IPS-18c (cell line): ENCODE measurements around the gene PPP5C.
"Not testable (repeated sequence)": the region's sequence is repeated elsewhere in the genome, so short reads cannot be mapped to it uniquely, and the experiment has no call there.

ENCODE experiments used
- H3K4me3 ChIP-seq: 2 replicates; pipeline ENCODE4 v1.7.0; 2013; ENCODE audit warnings: low read depth, mild to moderate bottlenecking, low read length, moderate library complexity; ENCODE audit not compliant: insufficient read depth
- H3K9me3 ChIP-seq: one replicate; pipeline ENCODE4 v1.6.1; 2013; ENCODE audit warnings: mild to moderate bottlenecking, low read length, moderate library complexity; ENCODE audit not compliant: control insufficient read depth, insufficient read depth

PPP5C gene

DNA sequence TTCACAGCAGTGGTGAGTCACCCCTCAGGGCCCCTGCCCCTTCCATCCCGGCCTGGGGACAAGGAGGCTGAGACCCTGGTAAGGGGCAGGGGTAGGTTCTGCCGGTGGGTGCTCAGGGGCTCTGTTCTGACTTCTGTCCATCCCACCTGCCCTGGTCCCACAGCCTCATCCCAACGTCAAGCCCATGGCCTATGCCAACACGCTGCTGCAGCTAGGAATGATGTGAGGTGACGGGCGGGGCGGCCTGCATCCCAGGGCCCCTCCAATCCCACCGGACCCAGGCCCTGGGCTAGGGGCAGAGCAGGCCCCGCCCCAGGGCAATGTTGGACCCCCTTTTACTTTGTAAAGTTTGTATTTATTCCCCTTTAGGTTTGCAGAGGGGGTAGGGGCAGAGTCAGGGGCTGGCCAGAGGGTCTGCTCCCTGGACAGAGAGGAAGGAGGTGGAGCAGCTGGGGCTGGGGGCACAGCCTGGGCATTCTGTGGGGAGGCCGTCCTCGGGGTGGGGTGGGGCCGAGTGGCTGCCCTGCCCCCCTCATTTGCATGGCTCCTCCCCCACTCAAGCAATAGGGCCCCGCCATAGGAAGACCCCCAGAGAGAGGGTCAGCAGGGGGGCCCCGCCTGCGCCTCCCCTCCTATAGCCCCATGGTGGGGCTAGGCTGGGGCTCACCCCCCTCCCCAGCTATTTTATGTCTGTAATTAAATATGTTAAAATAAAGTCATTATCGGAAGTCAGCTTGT lies 43.4 kb downstream of the PPP5C start:
- Histone ChIP-seq H3K4me3 (no peak overlapping the region), H3K9me3 (peaks cover 2% of the 10 kb centered on the region)

DNA sequence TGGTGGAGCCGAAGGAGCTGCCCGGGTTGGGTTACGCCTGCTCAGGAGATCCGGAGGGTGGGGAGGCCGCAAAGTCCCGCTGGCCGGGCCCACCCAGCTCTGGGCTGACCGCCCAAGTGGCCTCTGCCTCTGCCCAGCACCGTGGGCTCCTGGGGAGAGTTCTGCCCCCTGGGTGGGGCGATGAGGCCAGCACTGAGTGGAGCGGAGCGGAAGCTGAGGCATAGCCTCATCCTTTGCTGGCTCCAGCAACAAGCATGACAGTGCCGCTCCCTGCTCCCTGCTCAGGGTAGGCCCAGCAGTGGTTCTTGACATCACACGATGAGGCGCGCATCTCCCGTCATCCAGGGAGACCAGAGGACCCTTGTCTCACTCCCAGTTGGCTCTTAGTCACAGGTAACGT lies 44.0 kb downstream of the PPP5C start:
- H3K4me3 ChIP-seq, result no peak overlapping the region
- peaks cover 2% of the 10 kb centered on the region for H3K9me3 ChIP-seq

DNA sequence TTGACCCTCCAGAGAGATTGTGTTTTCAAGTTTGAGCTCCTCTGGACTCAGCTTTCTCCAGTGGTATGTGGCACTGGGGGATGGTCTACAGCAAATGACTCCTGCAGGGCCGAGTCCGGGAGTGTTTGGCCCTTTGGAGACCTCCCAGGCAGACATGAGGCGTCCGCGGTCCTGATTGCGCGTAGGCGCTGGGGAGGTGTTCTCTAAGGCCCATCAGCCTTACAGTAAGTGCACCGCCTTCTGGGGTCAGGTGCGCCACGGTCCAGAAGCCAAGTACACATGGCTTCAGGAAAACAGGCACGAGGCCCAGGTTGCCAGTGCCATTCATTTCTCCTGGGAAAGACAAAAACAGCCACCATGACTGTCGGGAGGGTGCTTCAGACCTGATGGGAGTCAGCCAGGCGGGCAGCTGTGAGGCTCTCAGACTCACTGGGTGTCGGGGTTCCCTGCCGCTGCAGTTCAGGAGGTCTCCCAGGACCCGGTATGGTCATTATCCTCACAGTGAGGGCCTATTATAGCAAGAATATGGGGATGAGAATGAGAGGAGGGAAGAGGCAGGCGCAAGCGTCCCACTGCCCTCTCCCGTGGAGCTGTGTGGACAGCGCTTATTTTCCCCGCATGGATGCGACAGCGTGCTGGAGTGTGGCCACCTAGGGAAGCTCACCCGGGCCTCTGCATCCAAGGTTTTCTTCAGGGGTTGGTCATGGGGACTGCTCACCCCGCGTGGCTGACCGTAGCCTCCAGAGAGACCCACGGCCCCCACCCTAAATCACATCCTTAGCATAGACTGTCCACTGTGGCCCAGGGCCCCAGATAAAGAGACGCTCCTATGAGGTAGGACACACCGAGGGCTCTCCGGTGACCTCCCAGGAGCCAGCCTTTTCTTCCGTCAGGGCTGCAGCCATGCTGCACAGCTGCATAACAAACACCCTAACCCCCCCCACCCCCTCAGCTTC lies 44.7 kb downstream of the PPP5C start:
- Histone ChIP-seq H3K9me3 (peaks cover 4% of the 10 kb centered on the region), H3K4me3 (no peak overlapping the region)

DNA sequence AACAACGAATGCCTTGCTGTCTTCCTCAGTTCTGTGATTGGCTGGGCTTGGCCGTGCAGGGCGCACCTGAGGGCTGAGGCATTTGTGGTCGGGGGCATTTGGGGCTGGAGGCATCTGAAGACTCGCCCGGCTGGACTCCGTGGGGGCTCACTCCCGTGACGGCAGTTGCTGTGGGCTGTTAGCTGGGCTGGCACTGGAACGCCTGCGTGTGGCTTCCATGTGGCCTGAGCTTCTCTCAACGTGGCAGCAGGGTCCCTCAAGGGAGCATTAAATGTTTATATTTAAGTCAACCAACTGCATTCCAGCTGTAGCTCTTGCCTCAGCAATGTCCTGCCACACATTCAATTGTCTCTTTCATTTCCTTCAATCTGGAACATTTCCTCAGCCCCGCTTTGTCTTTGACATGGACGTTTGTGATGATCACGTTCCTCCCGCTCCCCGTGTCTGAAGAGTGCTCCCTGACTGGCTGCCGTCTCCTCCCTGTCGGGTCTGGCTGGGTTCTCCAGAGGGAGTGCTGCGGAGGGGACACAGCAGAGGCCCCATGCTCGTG lies 45.4 kb downstream of the PPP5C start:
- H3K9me3 ChIP-seq, result peaks cover 4% of the 10 kb centered on the region
- no peak overlapping the region for H3K4me3 ChIP-seq

DNA sequence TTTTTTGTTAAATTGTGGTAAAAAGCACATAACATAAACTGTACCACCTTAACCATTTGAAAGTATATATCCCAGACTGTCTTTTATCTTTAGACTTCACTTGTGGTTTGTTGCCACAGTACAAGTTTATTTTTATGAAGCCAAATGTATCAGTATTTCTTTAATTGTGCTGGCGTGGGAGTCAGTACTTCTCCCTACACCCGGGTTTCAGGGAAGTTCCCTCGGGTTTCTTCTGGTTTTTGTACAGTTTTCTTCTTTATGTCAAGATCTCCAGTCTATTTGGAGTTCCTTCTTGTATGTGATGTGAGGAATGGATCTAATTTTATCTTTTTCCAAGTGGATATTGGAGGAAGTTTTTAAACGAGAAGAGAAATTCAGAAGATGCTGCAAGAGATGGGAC lies 46.0 kb downstream of the PPP5C start:
- Histone ChIP-seq H3K9me3 (peaks cover 4% of the 10 kb centered on the region), H3K4me3 (no peak overlapping the region)

DNA sequence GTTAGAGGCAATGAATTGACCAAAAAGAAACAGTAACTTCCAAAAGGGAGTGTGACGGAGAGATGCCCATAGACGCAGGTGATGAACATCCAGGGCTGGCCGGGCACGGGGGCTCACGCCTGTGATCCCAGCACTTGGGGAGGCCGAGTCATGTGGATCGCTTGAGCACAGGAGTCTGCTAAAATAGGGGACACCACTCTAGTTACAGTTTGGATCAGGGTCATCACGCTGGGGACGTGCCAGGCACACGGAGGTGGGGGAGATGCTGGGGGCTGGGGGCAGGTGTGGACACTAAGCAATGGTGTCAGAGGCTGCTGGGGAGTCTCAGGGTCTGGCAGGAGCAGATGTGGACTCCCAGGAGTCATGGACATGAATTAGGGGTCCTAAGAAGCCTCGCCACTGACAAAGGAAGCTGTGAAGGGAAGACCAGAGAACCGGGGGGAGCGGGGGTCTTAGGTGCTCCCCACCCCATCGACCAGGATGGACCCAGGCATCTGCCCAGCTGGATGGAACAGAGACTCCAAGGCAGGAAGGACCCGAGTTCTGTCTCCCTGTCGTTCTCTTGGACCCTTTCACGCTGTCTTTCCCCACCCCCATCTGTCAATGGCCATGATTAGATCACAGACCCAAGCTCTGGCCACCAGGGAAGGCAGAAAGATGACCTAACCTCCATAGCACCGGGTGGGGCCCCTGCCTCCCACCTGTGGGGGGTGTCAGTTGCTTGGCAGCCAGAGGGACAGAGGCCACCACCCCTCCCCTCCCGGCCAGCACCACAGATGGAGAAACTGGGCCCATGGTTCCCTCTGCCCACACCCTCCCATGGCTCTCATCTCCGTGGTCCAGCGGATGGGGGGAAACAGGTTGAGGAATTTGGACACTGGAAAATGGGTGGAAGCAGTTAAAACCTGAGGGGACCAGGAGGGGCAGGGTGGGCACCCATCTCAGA lies 46.8 kb downstream of the PPP5C start:
- no peak overlapping the region for H3K4me3 ChIP-seq
- peaks cover 4% of the 10 kb centered on the region for H3K9me3 ChIP-seq

DNA sequence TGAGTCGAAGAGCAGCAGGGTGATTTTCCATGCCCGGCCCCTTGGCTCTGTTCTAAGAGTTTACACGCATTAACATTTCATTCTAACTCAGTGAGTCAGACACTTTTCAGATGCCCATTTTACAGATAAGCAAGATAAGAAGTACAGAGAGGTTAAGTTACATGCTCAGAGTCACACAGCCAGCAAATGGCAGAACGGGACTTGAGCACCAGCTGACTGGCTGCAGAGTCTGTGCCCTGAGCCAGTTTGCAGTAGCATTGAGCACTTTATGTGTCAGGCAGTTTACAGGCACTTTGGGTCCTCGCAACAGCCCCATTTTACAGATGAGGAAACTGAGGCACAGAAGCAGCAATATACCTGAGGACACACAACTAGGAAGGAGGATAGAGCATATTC lies 47.5 kb downstream of the PPP5C start:
- no peak overlapping the region for H3K4me3 ChIP-seq
- peaks cover 4% of the 10 kb centered on the region for H3K9me3 ChIP-seq

DNA sequence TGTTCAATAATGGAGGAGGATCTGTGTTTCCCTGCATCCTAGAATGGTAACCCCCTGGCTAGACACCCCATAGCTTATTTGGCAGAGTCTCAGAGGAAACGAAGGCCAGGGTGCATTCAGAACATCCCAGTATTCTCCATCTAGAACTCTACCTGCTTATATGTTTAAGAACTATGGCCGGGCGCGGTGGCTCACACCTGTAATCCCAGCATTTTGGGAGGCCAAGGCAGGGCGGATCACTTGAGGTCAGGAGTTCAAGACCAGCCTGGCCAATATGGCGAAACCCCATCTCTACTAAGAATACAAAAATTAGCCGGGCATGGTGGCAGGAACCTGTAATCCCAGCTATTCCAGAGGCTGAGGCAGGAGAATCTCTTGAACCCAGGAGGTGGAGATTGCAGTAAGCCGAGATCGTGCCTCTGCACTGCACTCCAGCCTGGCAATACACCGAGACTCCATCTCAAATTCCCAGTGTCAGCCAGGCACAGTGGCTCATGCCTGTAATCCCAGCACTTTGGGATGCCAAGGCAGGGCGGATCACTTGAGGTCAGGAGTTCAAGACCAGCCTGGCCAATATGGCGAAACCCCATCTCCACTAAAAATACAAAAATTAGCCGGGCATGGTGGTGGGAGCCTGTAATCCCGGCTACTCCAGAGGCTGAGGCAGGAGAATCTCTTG lies 51.1 kb downstream of the PPP5C start:
- not testable (repeated sequence) for H3K9me3 ChIP-seq, H3K4me3 ChIP-seq

DNA sequence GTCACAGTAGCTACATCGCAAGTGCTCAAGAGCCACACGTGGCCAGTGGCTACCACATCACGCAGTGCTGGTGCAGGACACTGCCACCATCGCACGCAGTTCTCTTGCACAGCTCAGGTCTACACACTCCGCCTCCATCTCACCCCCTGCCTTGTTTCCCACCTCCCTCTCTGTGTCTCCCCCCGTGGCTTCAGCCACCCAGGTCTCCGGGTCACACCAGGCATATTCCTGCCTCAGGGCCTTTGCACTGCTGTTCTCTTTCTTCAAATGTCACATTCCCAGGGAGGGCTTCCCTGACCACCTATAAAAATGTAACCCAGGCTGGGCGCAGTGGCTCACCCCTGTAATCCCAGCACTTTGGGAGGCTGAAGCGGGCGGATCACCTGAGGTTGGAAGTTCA lies 55.8 kb downstream of the PPP5C start:
- H3K4me3 ChIP-seq, result no peak overlapping the region
- no peaks in the 10 kb centered on the region for H3K9me3 ChIP-seq

DNA sequence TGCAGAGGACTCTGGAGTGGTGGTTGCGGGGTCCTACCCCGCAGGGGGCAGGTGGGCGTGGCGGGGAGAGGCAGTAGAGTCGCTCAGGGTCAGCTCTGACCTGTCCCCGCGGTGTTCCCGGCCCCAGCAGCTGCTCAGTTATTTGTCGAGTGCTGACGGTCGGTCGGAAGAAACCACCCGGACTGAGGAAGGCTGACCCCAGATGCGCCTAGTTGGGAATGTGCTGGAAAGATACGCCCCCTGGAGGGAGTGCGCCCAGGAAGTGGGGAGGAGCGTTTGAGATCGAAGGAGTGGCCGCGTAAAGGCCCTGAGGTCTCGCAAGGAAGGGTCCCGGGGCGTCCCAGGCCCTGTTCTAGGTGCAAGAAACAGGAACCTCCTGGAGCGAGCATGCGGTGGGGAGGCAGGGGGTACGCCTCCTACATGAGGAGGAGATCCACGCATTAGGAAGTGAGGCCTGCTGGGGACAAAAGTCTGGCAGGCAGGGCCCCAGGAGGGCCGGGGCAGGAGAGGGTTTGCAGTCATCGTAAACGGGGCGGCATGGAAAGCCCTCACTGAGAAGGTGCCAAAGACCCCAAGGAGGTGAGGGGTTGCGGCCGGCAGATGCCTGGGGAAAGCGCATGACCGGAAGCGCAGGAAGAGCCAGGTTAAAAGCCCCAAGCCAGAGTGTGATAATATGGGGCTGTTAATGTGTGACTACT lies 57.3 kb downstream of the PPP5C start:
- no peaks in the 10 kb centered on the region for H3K9me3 ChIP-seq
- H3K4me3 ChIP-seq, result peak overlapping the region; percentile 46

DNA sequence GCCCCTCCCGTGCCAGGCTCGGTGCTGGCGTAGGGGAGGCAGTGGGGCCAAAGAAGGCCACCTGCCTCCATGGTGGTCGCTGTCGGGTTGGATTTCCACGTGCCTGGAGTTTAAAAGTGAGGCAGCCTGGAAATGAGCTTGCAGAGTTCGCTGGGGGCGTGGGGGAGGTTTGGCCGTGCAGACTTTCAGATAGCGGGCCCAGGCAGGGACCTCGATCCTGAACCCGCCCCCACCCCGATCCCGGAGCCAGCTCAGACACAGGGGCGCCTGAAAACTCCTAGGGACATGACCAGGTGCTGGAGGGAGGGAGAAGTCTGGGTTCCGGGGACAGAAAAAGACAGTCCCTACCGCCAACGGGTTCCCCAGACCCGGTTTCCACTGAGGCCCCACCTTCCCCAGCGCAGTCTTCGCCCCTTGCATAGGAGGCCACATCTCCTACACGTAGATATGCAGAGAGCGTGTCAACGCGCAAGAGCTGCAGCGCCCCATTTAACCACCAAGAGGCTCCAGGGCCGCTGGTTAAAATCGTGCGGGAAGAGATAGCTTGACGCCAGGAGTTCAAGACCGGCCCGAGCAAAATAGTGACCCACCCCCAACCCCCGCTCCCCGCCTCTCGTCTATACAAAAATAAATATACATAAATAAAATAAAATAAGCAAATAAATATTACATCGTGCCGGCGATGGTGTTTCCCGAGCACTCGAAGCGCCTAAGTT lies 58.0 kb downstream of the PPP5C start:
- peak overlapping the region; percentile 46 for H3K4me3 ChIP-seq
- no peaks in the 10 kb centered on the region for H3K9me3 ChIP-seq

DNA sequence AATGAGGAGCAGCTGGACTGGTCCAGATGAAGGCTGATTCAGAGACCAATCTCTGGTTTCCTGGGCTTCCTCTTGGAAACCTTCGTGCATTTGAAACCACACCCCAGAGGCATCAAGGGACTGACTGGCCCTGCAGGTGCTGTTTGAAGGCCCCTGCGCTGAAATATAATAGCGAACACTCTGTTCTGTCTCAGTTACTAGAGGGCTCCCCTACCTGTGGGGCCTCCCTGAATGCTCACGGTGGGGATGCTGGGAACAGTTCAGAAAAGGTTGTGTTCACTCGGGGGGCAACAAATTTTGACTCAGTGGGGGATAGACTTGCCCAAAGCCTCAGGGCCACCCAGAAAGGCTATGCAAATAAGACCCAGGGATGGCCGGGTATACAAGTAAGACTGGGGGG lies 60.1 kb downstream of the PPP5C start:
- Histone ChIP-seq H3K4me3 (no peak overlapping the region), H3K9me3 (no peaks in the 10 kb centered on the region)

DNA sequence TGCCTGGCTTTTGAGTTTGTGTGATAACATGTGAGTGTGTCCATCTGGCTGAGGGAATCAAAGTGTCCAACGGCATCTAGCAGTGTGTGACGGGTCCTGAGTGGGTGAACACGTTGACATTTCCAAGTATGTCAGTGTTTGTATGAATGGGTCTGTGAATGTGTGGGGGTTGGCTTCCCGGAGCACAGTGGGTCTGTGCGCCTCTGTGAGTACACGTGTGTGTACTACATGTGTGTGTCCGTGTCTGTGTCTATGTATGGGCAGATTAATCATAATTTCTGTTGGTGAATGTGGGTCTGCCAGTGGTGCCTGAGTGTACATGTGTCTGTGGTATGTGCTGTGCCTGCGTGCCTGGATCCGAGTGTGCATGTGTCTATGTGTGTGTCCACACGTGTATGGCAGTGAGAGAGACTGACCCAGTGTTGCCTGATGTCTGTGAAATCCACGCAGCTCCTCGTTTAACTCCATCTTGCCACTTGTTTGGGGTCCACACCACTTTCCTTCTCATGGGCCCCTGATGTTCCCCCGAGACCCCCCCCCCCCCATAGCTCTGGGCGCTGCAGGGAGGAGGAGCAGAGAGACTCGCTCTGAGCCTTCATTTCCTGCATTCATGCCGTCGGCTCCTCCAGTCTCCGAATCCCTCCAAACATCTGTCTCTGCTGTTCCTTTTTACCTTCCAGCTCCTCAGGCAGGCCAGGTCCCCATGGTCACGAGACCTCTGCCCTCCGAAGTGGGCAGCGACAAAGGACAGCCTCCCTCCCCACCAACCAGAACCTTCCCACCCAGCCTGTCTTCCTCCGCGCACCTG lies 61.2 kb downstream of the PPP5C start:
- Histone ChIP-seq H3K9me3 (no peaks in the 10 kb centered on the region), H3K4me3 (peak overlapping the region; percentile 39)

DNA sequence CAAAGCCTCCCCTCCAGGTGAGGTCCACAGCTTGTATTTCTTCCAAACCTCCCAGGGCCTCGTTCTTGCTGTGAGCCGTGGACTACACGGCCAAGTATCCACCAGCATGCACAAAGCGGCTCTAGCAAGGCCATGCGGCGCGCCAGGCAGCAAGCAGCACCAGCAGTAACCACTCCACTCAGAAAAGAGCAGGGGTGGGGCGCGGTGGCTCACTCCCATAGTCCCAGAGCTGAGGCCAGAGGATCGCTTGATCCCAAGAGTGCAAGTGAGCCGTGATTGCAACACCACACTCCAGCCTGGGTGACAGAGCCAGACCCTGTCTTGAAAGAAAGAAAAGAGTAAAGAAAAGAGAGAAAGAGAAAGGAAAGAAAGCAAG lies 61.8 kb downstream of the PPP5C start:
- H3K9me3 ChIP-seq, result no peaks in the 10 kb centered on the region

DNA sequence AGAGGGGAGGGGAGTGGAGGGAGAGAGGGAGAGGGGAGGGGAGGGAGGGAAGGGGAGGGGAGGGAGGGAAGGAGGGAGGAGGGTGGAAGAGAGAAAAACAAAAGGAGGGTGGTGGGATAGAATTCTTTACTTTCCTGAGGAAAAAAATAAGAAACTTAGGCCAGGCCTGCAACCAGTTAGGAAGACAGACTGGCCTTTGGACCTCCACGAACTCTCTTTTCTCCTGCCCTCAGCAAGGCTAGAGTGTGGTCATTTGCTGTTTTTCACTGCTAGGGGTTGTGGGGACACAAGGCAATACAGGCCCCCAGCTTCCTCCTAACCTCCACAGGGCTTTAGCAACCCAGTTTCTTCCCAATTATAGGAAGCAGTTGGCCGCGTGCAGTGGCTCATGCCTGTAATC lies 62.3 kb downstream of the PPP5C start:
- no peak overlapping the region for H3K4me3 ChIP-seq
- no peaks in the 10 kb centered on the region for H3K9me3 ChIP-seq

More for the DNA sequence above, 61.8 kb downstream of the PPP5C start:
- H3K4me3 ChIP-seq, result peak overlapping the region; percentile 39
